ENCODE data around the gene LRP11. TPM values are rescaled to one million over a fixed set of nuclear protein-coding genes. Genes with fewer than 3 reads are reported as not detected.

The LRP11 gene
- total RNA-seq, 3 donors from 2014 or later (not counting 1 experiment from before 2014, with no cell fraction given): 0.16 to 0.43 (median 0.26) TPM

DNA sequence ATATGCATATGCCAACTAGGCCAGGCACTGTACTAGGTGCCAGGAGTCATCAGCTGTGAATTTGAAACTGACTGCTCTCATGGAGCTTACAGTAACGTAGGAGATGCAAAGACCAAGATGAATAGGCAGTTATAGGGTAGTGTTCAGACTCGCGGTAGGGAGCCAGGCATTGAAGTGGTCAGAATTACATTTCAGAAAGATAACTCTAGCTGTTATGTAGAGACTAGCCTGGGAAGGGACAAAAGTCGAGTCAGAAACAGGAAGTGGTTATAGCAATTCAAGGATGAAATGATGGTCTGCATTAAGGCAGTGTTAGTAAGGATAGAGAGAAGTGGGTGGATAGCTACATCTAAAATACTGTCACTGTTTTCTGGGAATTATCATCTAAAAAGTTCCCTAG, 58.0 kb downstream of the LRP11 start:
- Mint-ChIP-seq H3K27ac (peak overlapping the region; percentile 1 to 7), H3K36me3 (peaks cover 3% of the 10 kb centered on the region), H3K27me3 (ENCODE audit: low read depth in 2 of 2) (no peaks in the 10 kb centered on the region), H3K4me3 (no peak overlapping the region), H3K9me3 (no peaks in the 10 kb centered on the region), H3K4me1 (peaks cover 5 to 12% of the 10 kb centered on the region in 2 donors)
- Histone ChIP-seq H3K9me3 (ENCODE audit: control insufficient read depth, insufficient read depth, low read length) (no peaks in the 10 kb centered on the region), H3K27ac (ENCODE audit: low read length) (no peak overlapping the region), H3K27me3 (ENCODE audit: control insufficient read depth, insufficient read depth, low read length) (no peaks in the 10 kb centered on the region), H3K4me1 (ENCODE audit: control insufficient read depth, insufficient read depth, low read length) (no peaks in the 10 kb centered on the region), H3K36me3 (ENCODE audit: control insufficient read depth, insufficient read depth, low read length) (peaks cover 21% of the 10 kb centered on the region), H3K4me3 (ENCODE audit: low read length) (no peak overlapping the region)
- intact Hi-C loops (cut with micrococcal nuclease): no loop called here
- no peak for ATAC-seq
- WGBS (ENCODE audit: insufficient coverage): 71% methylated on average over 4 of the region's 4 CpGs
- no peak for DNase-seq
- no peak for TF ChIP-seq CTCF (IDR thresholded peaks at IDR 0.05)

DNA sequence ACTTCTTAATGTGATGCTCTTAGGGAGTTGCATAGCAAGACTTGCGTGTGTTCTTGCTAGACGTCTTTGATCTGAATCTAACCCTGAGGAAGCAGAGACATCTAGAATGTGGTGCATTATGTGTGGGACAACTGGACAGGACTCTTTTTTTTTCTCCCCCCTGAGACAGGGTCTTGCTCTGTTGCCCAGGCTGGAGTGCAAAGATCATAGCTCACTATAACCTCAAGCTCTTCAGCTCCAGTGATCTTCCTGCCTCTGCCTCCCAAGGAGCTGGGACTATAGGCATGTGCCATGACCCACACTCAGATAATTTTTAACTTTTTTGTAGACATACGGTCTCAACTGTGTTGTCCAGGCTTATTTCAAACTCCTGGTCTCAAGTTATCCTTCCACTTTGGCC, 80.6 kb downstream of the LRP11 start:
- H3K4me3 ChIP-seq (ENCODE audit: low read length): no peak overlapping the region
- no peaks in the 10 kb centered on the region for H3K27me3 ChIP-seq (ENCODE audit: control insufficient read depth, insufficient read depth, low read length)
- ATAC-seq: no peak
- Mint-ChIP-seq H3K27ac (no peak overlapping the region), H3K4me1 (peaks cover 0 to 4% of the 10 kb centered on the region in 2 donors), H3K9me3 (no peaks in the 10 kb centered on the region), H3K27me3 (ENCODE audit: low read depth in 2 of 2) (no peaks in the 10 kb centered on the region), H3K4me3 (no peak overlapping the region), H3K36me3 (no peaks in the 10 kb centered on the region)
- H3K4me1 ChIP-seq (ENCODE audit: control insufficient read depth, insufficient read depth, low read length): no peaks in the 10 kb centered on the region
- DNase-seq: no peak
- whole genome bisulfite sequencing (ENCODE audit: insufficient coverage): 85% methylated on average over 3 of the region's 3 CpGs
- H3K36me3 ChIP-seq (ENCODE audit: control insufficient read depth, insufficient read depth, low read length): peaks cover 12% of the 10 kb centered on the region
- no peak for TF ChIP-seq CTCF (IDR thresholded peaks at IDR 0.05)
- intact Hi-C loops (cut with micrococcal nuclease): no loop called here
- no peak overlapping the region for H3K27ac ChIP-seq (ENCODE audit: low read length)
- no peaks in the 10 kb centered on the region for H3K9me3 ChIP-seq (ENCODE audit: control insufficient read depth, insufficient read depth, low read length)

DNA sequence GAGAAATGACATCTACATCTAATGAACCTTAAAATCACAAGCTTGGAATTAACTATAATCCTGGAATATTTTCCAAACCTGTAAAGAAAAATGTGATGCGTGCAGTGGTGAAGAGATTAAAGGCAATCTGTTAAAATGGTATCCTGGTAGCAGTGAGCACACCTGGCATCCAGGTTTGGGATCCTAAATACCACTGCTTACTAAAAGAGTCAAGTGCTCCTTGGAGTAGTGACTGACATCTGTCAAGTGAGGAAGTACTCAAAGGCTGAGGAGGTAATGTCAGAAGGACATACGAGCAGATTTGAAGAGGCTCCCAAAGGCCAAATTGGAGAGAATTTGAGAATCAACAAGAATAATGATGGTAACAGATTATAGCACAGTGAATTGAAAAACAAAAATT, 81.8 kb downstream of the LRP11 start:
- H3K36me3 Mint-ChIP-seq: no peaks in the 10 kb centered on the region
- no peak for ATAC-seq
- peaks cover 0 to 4% of the 10 kb centered on the region in 2 donors for H3K4me1 Mint-ChIP-seq
- H3K4me3 Mint-ChIP-seq: no peak overlapping the region
- WGBS (ENCODE audit: insufficient coverage): 98% methylated on average over 2 of the region's 2 CpGs
- intact Hi-C loops (cut with micrococcal nuclease): no loop called here
- H3K27ac Mint-ChIP-seq: no peak overlapping the region
- no peak for TF ChIP-seq CTCF (IDR thresholded peaks at IDR 0.05)
- DNase-seq: no peak
- H3K36me3 ChIP-seq (ENCODE audit: control insufficient read depth, insufficient read depth, low read length): peaks cover 14% of the 10 kb centered on the region
- no peak overlapping the region for H3K4me3 ChIP-seq (ENCODE audit: low read length)
- no peaks in the 10 kb centered on the region for H3K9me3 ChIP-seq (ENCODE audit: control insufficient read depth, insufficient read depth, low read length)
- no peaks in the 10 kb centered on the region for H3K9me3 Mint-ChIP-seq
- no peak overlapping the region for H3K27ac ChIP-seq (ENCODE audit: low read length)
- H3K4me1 ChIP-seq (ENCODE audit: control insufficient read depth, insufficient read depth, low read length): no peaks in the 10 kb centered on the region
- no peaks in the 10 kb centered on the region for H3K27me3 Mint-ChIP-seq (ENCODE audit: low read depth in 2 of 2)
- no peaks in the 10 kb centered on the region for H3K27me3 ChIP-seq (ENCODE audit: control insufficient read depth, insufficient read depth, low read length)

- Histone ChIP-seq H3K27me3 (ENCODE audit: control insufficient read depth, insufficient read depth, low read length) (no peaks in the 10 kb centered on the region), H3K4me3 (ENCODE audit: low read length) (no peak overlapping the region), H3K9me3 (ENCODE audit: control insufficient read depth, insufficient read depth, low read length) (no peaks in the 10 kb centered on the region), H3K36me3 (ENCODE audit: control insufficient read depth, insufficient read depth, low read length) (peaks cover 16% of the 10 kb centered on the region), H3K4me1 (ENCODE audit: control insufficient read depth, insufficient read depth, low read length) (no peaks in the 10 kb centered on the region), H3K27ac (ENCODE audit: low read length) (no peak overlapping the region)
- Mint-ChIP-seq H3K27ac (no peak overlapping the region), H3K4me3 (no peak overlapping the region), H3K36me3 (no peaks in the 10 kb centered on the region), H3K27me3 (ENCODE audit: low read depth in 2 of 2) (no peaks in the 10 kb centered on the region), H3K4me1 (peaks cover 0 to 4% of the 10 kb centered on the region in 2 donors), H3K9me3 (no peaks in the 10 kb centered on the region)
- no peak for TF ChIP-seq CTCF (IDR thresholded peaks at IDR 0.05)
- intact Hi-C loops (cut with micrococcal nuclease): no loop called here
- ATAC-seq (no peak), DNase-seq (no peak)
These were observed 82.4 kb downstream of the LRP11 start for GRCh38 chr6:149781715-149782114.
